Activated T-helper 1 cell treated with anti-CD3 and anti-CD28 coated beads, Interleukin-2, amount 50 U/mL, for 16 hours (primary cell): ENCODE data around the gene CCDC170.

Experiments
- DNase-seq, 2 donors: peaks; one replicate each; pipeline ENCODE4 v3.0.0-alpha.2; 2020; ENCODE audit warnings: low read depth in 1 of 2, low spot score in 1 of 2

CCDC170 gene

DNA sequence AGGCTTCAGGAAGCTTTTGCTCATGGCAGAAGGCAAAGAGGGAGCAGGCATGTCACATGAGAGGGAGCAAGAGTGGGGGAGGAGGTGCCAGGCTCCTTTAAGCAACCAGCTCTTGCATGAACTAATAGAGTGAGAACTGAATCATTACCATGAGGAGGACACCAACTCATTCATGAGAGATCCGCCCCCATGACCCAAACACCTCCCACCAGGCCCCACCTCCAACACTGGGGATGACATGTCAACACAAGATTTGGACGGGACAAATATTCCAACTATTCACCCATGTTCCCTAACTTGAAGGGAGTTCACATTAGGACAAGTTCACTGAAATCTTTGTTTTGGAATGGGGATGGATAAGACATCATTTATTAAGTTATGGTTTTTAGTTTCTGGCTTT lies 158.5 kb downstream of the CCDC170 start:
- DNase-seq: no peak

DNA sequence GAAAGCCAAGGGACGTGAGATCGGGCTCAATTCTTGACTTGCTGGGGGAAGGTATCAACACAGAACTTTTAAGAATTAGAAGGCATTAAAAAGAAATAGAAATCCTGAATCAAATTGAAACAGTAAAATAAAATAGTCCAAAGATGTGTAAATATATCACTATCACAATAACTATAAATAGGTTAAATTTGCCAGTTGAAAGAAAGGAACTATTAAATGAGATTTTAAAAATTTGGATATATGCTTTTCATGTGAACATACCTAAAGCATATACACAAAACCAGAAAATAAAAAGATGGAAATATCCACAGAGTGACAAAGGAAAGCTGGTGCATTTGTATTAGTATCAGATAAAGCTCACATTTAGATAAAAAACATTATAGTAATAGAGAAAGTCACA lies 161.3 kb downstream of the CCDC170 start:
- no peak for DNase-seq

DNA sequence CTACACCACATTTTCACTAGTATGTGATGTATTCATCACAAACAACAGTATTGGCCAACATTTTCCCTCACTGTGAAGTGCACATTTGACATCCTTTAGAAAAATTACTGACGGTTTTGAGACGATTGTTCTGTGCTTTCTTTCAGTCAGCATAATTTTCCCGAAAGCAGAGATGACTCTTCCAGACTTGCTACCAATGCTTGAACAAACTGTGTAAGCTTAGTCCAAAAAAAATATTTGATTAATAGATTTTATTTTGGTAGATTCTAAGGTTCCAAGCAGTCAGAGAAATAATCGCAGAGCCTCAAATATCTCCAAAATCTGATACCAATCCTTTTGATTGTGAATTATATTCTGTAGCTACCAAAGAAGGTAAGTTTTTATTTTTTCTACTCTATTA lies 162.6 kb downstream of the CCDC170 start:
- no peak for DNase-seq

DNA sequence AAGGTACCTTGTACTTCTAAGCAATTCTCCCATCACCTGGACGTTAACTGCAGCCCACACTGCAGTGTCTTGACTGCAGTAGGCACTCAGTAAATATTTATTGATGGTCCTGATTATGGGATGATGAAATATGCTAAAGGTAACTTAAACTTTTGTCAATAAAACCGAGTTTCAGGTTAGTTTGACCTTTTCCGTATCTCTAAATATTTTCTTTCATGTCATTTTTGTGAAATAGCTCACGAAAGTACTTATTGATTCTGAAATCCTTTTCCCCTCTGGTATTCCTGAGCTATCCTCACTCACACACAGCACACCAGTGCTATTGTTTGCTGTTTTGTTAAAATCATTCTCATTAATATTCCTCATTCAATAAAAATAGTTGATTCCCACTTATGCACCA lies 164.3 kb downstream of the CCDC170 start:
- no peak for DNase-seq

DNA sequence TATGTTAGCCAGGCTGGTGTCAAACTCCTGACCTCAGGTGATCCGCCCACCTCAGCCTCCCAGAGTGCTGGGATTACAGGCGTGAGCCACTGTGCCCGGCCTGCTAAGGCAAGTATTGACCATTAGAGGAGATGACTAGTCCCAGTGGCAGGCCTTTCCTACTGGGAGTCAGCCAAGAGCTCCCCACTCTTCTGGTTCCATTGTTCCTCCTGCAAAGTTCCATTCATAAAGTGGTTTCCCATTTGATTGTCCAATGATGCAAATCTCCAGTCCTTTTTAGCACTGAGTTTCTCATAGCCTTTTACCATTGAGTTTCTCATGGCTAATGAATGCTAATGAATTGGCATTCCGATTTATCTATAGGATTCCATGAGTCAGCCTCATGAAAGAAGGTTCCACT lies 165.4 kb downstream of the CCDC170 start:
- DNase-seq: no peak

DNA sequence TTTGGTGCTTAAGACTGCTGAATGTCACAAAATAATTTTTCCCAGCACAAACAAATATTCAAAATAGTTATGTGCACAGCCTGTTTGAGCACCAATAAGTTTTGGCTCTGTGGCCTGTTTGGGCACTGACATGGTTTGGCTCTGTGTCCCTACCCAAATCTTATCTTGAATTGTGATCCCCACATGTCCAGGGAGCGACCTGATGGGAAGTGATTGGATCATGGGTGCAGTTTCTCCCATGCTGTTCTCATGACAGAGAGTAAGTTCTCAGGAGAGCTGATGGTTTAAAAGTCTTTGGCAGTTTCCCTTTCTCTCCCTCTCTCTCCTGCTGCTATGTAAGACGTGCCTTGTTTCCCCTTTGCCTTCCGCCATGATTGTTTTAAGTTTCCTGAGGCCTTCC lies 167.7 kb downstream of the CCDC170 start:
- DNase-seq: no peak

DNA sequence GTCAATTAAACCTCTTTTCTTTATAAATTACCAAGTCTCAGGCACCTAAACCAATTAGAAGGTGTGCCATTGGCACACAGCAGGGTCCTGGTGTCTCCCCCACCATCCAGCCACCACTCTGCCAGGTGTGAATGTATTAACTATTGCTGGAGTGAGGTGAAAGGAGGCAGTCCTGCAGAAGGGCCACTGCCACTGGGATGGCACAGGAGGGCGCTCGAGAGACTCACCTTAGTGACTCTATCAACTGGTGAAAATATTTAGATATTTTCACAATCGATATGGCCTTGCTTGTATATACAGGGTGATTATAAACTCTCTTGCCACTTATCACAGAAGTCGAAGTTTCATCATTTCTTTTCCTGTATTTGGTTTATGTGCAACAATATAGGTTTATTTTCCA lies 168.1 kb downstream of the CCDC170 start:
- DNase-seq: no peak

DNA sequence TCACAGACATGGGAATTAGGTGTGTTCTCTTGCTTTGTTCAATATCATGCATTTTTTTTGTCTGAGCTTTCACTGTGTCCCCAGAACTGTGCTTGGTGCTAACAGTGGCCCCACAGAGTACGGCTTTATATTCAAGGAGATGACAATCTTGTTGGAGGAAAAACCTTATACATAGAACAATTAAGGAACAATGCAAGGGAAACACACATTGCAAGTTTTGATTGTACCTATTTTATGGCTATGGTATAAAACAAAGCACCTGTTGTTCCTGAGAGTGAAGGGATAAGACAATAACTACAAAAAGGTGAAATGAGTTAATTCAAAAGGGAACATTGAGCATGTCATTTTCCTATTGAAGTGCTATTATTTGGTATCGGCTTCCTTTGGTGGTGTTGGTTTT lies 169.7 kb downstream of the CCDC170 start:
- no peak for DNase-seq

DNA sequence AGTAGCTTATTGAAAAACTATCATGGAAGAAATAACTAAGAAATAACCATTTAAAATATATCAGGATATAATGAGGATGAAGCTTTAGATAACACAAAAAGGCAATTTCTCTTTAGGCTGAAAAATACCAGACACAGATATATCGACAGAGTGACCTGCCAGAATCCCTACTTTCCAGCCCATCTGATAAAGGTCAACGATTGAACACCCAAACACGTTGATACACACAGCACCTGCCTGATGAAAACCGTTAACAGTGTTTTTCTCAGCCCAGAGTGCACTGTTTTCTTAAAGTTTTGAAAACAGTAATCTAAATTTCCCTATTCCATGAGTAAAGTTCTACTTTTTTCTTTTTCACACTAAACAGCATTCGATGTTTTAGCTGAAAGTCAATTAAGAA lies 170.6 kb downstream of the CCDC170 start:
- no peak for DNase-seq

DNA sequence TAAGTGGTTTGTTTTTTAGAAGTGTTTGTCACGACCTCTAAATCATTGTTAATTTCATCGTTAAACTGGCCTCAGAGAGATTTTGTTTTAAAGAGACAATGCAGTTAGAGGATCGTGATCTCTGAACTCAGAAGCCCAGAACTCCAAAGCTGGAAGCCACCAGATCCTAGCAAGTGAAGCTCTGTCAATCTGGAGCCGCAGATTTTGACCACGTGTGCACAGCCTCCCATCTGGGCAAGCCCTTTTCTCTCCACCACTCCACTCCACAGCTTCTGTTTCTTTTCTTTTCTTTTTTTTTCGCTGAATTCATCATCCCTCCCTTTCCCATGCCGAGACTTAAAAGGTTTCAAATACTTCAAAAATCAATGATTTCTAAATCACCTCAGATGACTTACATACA lies 171.5 kb downstream of the CCDC170 start:
- DNase-seq: no peak

DNA sequence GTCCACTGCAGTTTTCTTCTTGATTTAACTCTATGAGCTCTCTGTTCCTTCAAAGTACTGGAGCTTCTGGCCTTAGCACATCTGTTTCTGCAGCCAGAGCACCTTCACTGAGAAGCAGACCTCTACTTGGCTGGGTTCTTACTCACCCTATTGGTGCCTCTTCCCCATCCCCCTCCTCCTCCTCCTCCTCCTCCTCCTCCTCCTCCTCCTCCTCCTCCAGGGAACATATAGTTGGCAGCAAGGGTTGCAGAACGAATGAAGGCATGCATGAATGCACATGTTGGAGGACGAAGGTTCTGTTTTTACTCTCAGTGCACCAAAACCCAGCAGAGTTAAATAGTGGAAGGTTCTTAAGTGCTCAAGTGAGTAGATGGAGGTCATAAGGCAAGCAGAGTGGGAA lies 172.7 kb downstream of the CCDC170 start:
- no peak for DNase-seq

DNA sequence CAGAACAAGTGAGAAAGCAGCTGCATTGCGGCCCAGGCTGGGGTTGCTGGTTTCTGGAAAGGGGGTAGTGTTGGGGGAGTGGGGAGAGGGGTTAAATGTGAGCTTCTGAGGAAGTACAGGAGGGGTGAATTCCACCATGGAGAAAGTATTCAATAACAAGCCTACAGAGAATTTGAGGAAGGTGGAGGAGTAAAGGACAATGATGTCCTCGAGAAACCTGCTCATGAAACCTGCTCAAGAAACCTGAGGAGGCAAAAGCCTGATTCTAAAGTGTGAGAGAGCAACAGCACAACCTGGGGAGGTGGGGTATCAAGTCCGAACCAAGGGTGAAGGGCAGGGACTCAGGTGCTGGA lies 175.4 kb downstream of the CCDC170 start:
- no peak for DNase-seq

DNA sequence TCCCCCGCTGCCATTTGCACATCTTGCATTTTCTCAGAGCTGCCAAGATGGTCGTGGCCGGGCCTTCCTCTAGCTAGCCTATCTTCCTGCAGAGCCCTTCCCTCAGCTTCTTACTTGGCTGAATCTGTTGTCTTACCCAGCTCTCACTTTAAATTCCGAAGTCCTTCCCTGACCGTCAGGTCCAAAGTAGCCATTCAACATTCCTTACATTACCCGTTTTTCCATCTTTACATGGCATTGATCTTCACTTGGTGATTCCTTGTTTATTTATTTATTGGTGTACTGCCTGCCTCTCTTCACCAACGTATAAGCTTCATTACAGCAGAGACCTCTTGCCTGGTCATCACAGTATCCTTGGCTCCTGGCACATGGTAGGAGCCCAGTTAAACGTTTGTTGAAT lies 176.3 kb downstream of the CCDC170 start:
- no peak for DNase-seq
